Measurements from ENCODE around the gene TRMU. TPM values are rescaled to one million over a fixed set of nuclear protein-coding genes. Genes with fewer than 3 reads are reported as not detected.

TRMU gene
- polyA plus RNA-seq, 1 experiment, result 23.7 TPM

GRCh38 chr22:46296257-46297150 lies 39.0 kb upstream of the TRMU start, which contains the start of gene GTSE1:
TSS of gene GTSE1 (plus strand) at chr22:46296870. CDS start at chr22:46297401, 531 bp downstream.
- ChIA-PET CTCF (no interaction called here), POLR2A (interaction anchor here (0.9 to 1.5 kb wide), 3 partner anchors 14 to 46 kb away, joined by 3 to 4 read pairs (median 3); no protein-coding TSS in a partner anchor)
- Histone ChIP-seq H3K4me3 (ENCODE audit: low read depth, low read length) (peak within 1 kb of the TSS; percentile 72), H3K27ac (ENCODE audit: low read depth, low read length) (peak within 1 kb of the TSS; percentile 83), H3K27me3 (ENCODE audit: control insufficient read depth, insufficient read depth, low read length) (no peaks in the 10 kb centered on the region), H3K9me3 (ENCODE audit: control insufficient read depth, insufficient read depth, low read length) (peaks cover 6% of the 10 kb centered on the region)
- DNase-seq (ENCODE audit: low read depth, low spot score), result peak; percentile 92
- 0 out of 2 replicates have a peak, but pooled peaks have one; percentile 10 for TF ChIP-seq CTCF (IDR thresholded peaks at IDR 0.05; ENCODE audit: low read depth, low read length)

GRCh38 chr22:46297151-46297812 lies 38.2 kb upstream of the TRMU start:
- ChIA-PET POLR2A (interaction anchor here (1.2 kb wide), 1 partner anchor 20 kb away, joined by 4 read pairs; no protein-coding TSS in a partner anchor), CTCF (no interaction called here)
- DNase-seq (ENCODE audit: low read depth, low spot score), result no peak
- Histone ChIP-seq H3K4me3 (ENCODE audit: low read depth, low read length) (peak overlapping the region; percentile 72), H3K27ac (ENCODE audit: low read depth, low read length) (no peak overlapping the region), H3K27me3 (ENCODE audit: control insufficient read depth, insufficient read depth, low read length) (no peaks in the 10 kb centered on the region), H3K9me3 (ENCODE audit: control insufficient read depth, insufficient read depth, low read length) (peaks cover 2% of the 10 kb centered on the region)
- TF ChIP-seq CTCF (IDR thresholded peaks at IDR 0.05; ENCODE audit: low read depth, low read length), result no peak

- no peak for DNase-seq (ENCODE audit: low read depth, low spot score)
- CTCF ChIA-PET, result no interaction called here
- H3K27ac ChIP-seq (ENCODE audit: low read depth, low read length), result no peak overlapping the region
- no peak overlapping the region for H3K4me3 ChIP-seq (ENCODE audit: low read depth, low read length)
- H3K27me3 ChIP-seq (ENCODE audit: control insufficient read depth, insufficient read depth, low read length), result no peaks in the 10 kb centered on the region
- H3K9me3 ChIP-seq (ENCODE audit: control insufficient read depth, insufficient read depth, low read length), result no peaks in the 10 kb centered on the region; the same call in 1 of the 2 replicates
- no peak for TF ChIP-seq CTCF (IDR thresholded peaks at IDR 0.05; ENCODE audit: low read depth, low read length)
- POLR2A ChIA-PET, result interaction anchor here (0.6 kb wide), 1 partner anchor 49 kb away, joined by 3 read pairs; the partner anchor contains the start of gene CDPF1
These were observed 36.4 kb upstream of the TRMU start for GRCh38 chr22:46299101-46299500.

GRCh38 chr22:46300491-46300890 lies 35.0 kb upstream of the TRMU start:
- ChIA-PET POLR2A (no interaction called here), CTCF (no interaction called here)
- Histone ChIP-seq H3K27me3 (ENCODE audit: control insufficient read depth, insufficient read depth, low read length) (no peaks in the 10 kb centered on the region), H3K9me3 (ENCODE audit: control insufficient read depth, insufficient read depth, low read length) (no peaks in the 10 kb centered on the region; the same call in 1 of the 2 replicates), H3K4me3 (ENCODE audit: low read depth, low read length) (no peak overlapping the region), H3K27ac (ENCODE audit: low read depth, low read length) (no peak overlapping the region)
- DNase-seq (ENCODE audit: low read depth, low spot score), result no peak
- no peak for TF ChIP-seq CTCF (IDR thresholded peaks at IDR 0.05; ENCODE audit: low read depth, low read length)

All from AG04450 (cell line).